HepG2 (cell line): ENCODE results near the gene NCAPD2. TPM values are rescaled to one million over a fixed set of nuclear protein-coding genes. Genes with fewer than 3 reads are reported as not detected.

ENCODE experiments used
- EZH2 ChIP-seq: conservative IDR thresholded peaks from 2 replicates; pipeline ENCODE4 v1.6.1; 2012; ENCODE audit warnings: mild to moderate bottlenecking, low read depth, low read length, moderate library complexity
- MAFK ChIP-seq, 2 experiments: IDR thresholded peaks in 1 of 2; conservative IDR thresholded peaks in 1 of 2; 2 replicates each; pipeline ENCODE4 v1.6.1; 2011; ENCODE audit warnings: improper control_type of control experiment in 2 of 2, low read length in 2 of 2
- MLLT10 ChIP-seq: sonication (generic); formaldehyde crosslinking; IDR thresholded peaks from 2 replicates; pipeline ENCODE4 v1.4.0; 2020; ENCODE audit warnings: missing genetic modification reagents
- NFYC ChIP-seq: IDR thresholded peaks from 2 replicates; pipeline ENCODE4 v1.6.1; 2016; ENCODE audit warnings: missing genetic modification reagents, missing compliant biosample characterization
- NR2C2 ChIP-seq: sonication (generic); formaldehyde crosslinking; IDR thresholded peaks from 2 replicates; pipeline ENCODE4 v1.4.0; 2020; ENCODE audit warnings: missing genetic modification reagents, mild to moderate bottlenecking, moderate library complexity, borderline replicate concordance
- PATZ1 ChIP-seq: sonication (generic); formaldehyde crosslinking; IDR thresholded peaks from 2 replicates; pipeline ENCODE4 v1.4.0; 2020; ENCODE audit warnings: missing genetic modification reagents
- REST ChIP-seq, 2 experiments: IDR thresholded peaks; 2 replicates each; pipeline ENCODE4 v1.6.1; 2011 to 2012; ENCODE audit warnings: low read length in 2 of 2, borderline replicate concordance in 1 of 2, low read depth in 1 of 2, mild to moderate bottlenecking in 1 of 2, moderate library complexity in 1 of 2
- RNF219 ChIP-seq: sonication (generic); formaldehyde crosslinking; IDR thresholded peaks from 2 replicates; pipeline ENCODE4 v1.5.0; 2020; ENCODE audit warnings: mild to moderate bottlenecking, missing genetic modification reagents
- SETDB1 ChIP-seq: sonication (generic); formaldehyde crosslinking; IDR thresholded peaks from 2 replicates; pipeline ENCODE4 v1.5.1; 2020; ENCODE audit warnings: missing genetic modification reagents, mild to moderate bottlenecking, borderline replicate concordance
- TSC22D2 ChIP-seq: sonication (generic); formaldehyde crosslinking; IDR thresholded peaks from 2 replicates; pipeline ENCODE4 v1.5.1; 2020; ENCODE audit warnings: missing genetic modification reagents, mild to moderate bottlenecking, borderline replicate concordance
- ZIK1 ChIP-seq: sonication (generic); formaldehyde crosslinking; IDR thresholded peaks from 2 replicates; pipeline ENCODE4 v1.5.0; 2020; ENCODE audit warnings: mild to moderate bottlenecking, low read depth, missing genetic modification reagents, borderline replicate concordance
- ZNF142 ChIP-seq: sonication (generic); formaldehyde crosslinking; IDR thresholded peaks from 2 replicates; pipeline ENCODE4 v1.4.0; 2020; ENCODE audit warnings: missing genetic modification reagents
- ZNF292 ChIP-seq: sonication (generic); formaldehyde crosslinking; IDR thresholded peaks from 2 replicates; pipeline ENCODE4 v1.8.1; 2022; ENCODE audit warnings: mild to moderate bottlenecking, low read depth, missing genetic modification reagents, borderline replicate concordance
- polyA plus RNA-seq, 8 experiments: library from polyadenylated mRNA; depleted of rRNA in 3 of 8; stranded (reverse) in 7 of 8; unstranded in 1 of 8; fragments of >200 nt; fragmentation: Illumina TruSeq in 4 of 8; extraction: Trizol in 4 of 8; gene quantifications; 2 replicates each; pipeline versions ENCODE4 v1.2.1 to v1.2.3, GENCODE V29; 2011 to 2016; ENCODE audit warnings: low read depth in 4 of 8, missing spikeins in 1 of 8, mixed read lengths in 1 of 8; ENCODE audit not compliant: insufficient read depth in 1 of 8
- total RNA-seq, 5 experiments: library from RNA; depleted of rRNA; stranded (reverse); fragments of >200 nt; fragmentation: Illumina TruSeq; extraction: Trizol; gene quantifications; 2 replicates each; pipeline ENCODE4 v1.2.3, GENCODE V29; 2016; ENCODE audit warnings: low read depth in 1 of 5

Gene NCAPD2
- total and polyA plus RNA-seq, 2 of the 13 experiments (the other 11 are each of a cell fraction or from before 2014, with no cell fraction given): 51.1 to 65.6 TPM

- TF ChIP-seq ZNF142 (CRISPR knock-in tag) (0 out of 2 replicates have a peak, but pooled peaks have one; percentile 35), PATZ1 (peak; percentile 53; the same call in 1 of the 2 replicates), ZNF292 (CRISPR knock-in tag) (peak; percentile 54; the same call in 1 of the 2 replicates), MLLT10 (no peak), ZIK1 (CRISPR knock-in tag) (no peak), NR2C2 (CRISPR knock-in tag) (peak; percentile 52; the same call in 1 of the 2 replicates), RNF219 (CRISPR knock-in tag) (no peak), NFYC (CRISPR knock-in tag) (no peak), TSC22D2 (CRISPR knock-in tag) (peak; percentile 75; the same call in 1 of the 2 replicates), REST (IDR thresholded peaks at IDR 0.05; ENCODE audit: borderline replicate concordance in 1 of 2, low read depth in 1 of 2, low read length in 2 of 2) (0 out of 4 replicates have a peak, but pooled peaks of 1 of the 2 experiments have one; percentile 30), MAFK (conservative IDR thresholded peaks at IDR 0.05 in 1 of 2, IDR thresholded peaks at IDR 0.05 in 1 of 2; ENCODE audit: low read length in 2 of 2) (no peak), SETDB1 (no peak), EZH2 (no peak)
Measured at GRCh38 chr12:6542209-6543009, 48.5 kb downstream of the NCAPD2 start (continued).
